B cell (primary cell): ENCODE data around the gene SCNN1B. TPM values are rescaled to one million over a fixed set of nuclear protein-coding genes. Genes with fewer than 3 reads are reported as not detected.

Experiments
- ATAC-seq: fragments of 200-7000 bp; cut with Tn5 transposase; one replicate; pipeline ENCODE4 v1.10.0; 2021; ENCODE audit warnings: low read depth, mild to moderate bottlenecking, moderate number of reproducible peaks, moderate library complexity
- CTCF ChIA-PET: fragments of 350-600 bp; sonication (Branson Sonifier 250); formaldehyde crosslinking; loops from one replicate; lab custom pipeline; 2021; ENCODE audit warnings: antibody characterized with exemption, inconsistent platforms; lab: Charles Lee
- POLR2A ChIA-PET: fragments of 350-600 bp; sonication (Branson Sonifier 250); formaldehyde crosslinking; loops from one replicate; lab custom pipeline; 2021; ENCODE audit warnings: antibody characterized with exemption; lab: Charles Lee
- DNase-seq: peaks from one replicate; pipeline ENCODE4 v3.0.0; 2013
- H2AFZ ChIP-seq: 2 replicates; pipeline ENCODE4 v1.6.1; 2012; ENCODE audit warnings: mild to moderate bottlenecking, low read depth, low read length; ENCODE audit not compliant: insufficient read depth, poor library complexity, severe bottlenecking
- H3K27ac ChIP-seq, 2 donors: 1 replicate in 1 of 2; 2 replicates in 1 of 2; pipeline ENCODE4 v1.5.1; 2012 to 2013; ENCODE audit warnings: low read length in 2 of 2, mild to moderate bottlenecking in 2 of 2, moderate library complexity in 1 of 2
- H3K27me3 ChIP-seq, 4 experiments: fragments of 200-600 bp in 1 of 4; sonication (generic) in 1 of 4; replicated peaks in 1 of 4; 1 replicate in 2 of 4; 2 replicates in 2 of 4; pipeline versions ENCODE4 v1.6.1 to v1.7.0; 2013 to 2016; ENCODE audit warnings: low read length in 3 of 4, mild to moderate bottlenecking in 2 of 4, mixed read lengths in 1 of 4, moderate library complexity in 1 of 4; ENCODE audit not compliant: insufficient read depth in 4 of 4, control insufficient read depth in 3 of 4; ENCODE audit errors: control extremely low read depth in 1 of 4
- H3K36me3 ChIP-seq, 2 experiments: replicated peaks in 1 of 2; 1 replicate in 1 of 2; 2 replicates in 1 of 2; pipeline versions ENCODE4 v1.6.1 to v1.7.1; 2013; ENCODE audit warnings: low read length in 1 of 2; ENCODE audit not compliant: insufficient read depth in 2 of 2, control insufficient read depth in 1 of 2; ENCODE audit errors: control extremely low read depth in 1 of 2, extremely low read depth in 1 of 2
- H3K4me1 ChIP-seq, 2 donors: fragments of 200-600 bp in 1 of 2; sonication (generic) in 1 of 2; 1 replicate in 1 of 2; 2 replicates in 1 of 2; pipeline versions ENCODE4 v1.5.1 to v1.6.1; 2013 to 2017; ENCODE audit warnings: low read length in 2 of 2; ENCODE audit not compliant: control insufficient read depth in 2 of 2, insufficient read depth in 2 of 2
- H3K4me2 ChIP-seq: replicated peaks from 2 replicates; pipeline ENCODE3; 2012; ENCODE audit warnings: mild to moderate bottlenecking, low read depth, low read length; ENCODE audit not compliant: poor library complexity, severe bottlenecking
- H3K4me3 ChIP-seq, 5 experiments: fragments of 200-600 bp in 1 of 5; sonication (generic) in 1 of 5; 1 replicate in 3 of 5; 2 replicates in 2 of 5; pipeline versions ENCODE4 v1.5.1 to v1.7.0; 2011 to 2016; ENCODE audit warnings: low read length in 4 of 5, mild to moderate bottlenecking in 4 of 5, low read depth in 2 of 5, control low read depth in 1 of 5, moderate library complexity in 1 of 5; ENCODE audit not compliant: insufficient read depth in 1 of 5; ENCODE audit errors: control extremely low read depth in 1 of 5, extremely low read depth in 1 of 5
- H3K79me2 ChIP-seq: fragments of 200-600 bp; sonication (generic); one replicate; pipeline ENCODE4 v1.6.0; 2016; ENCODE audit warnings: low read length; ENCODE audit not compliant: control insufficient read depth, insufficient read depth
- H3K9ac ChIP-seq: fragments of 200-600 bp; sonication (generic); 2 replicates; pipeline ENCODE4 v1.6.1; 2017; ENCODE audit warnings: mild to moderate bottlenecking, low read length, moderate library complexity
- H3K9me3 ChIP-seq, 3 donors: one replicate each; pipeline versions ENCODE4 v1.6.1 to v1.7.1; 2013; ENCODE audit warnings: low read length in 2 of 3; ENCODE audit not compliant: control insufficient read depth in 2 of 3, insufficient read depth in 1 of 3; ENCODE audit errors: control extremely low read depth in 1 of 3
- H4K20me1 ChIP-seq: 2 replicates; pipeline ENCODE4 v1.6.0; 2012; ENCODE audit warnings: mild to moderate bottlenecking, low read length; ENCODE audit not compliant: insufficient read depth, control insufficient read depth, poor library complexity, severe bottlenecking
- H3K27ac Mint-ChIP-seq: one replicate; pipeline ENCODE4 v1.8.0; 2021; ENCODE audit warnings: mixed read lengths
- H3K27me3 Mint-ChIP-seq: one replicate; pipeline ENCODE4 v1.8.0; 2021; ENCODE audit warnings: mixed read lengths
- H3K4me1 Mint-ChIP-seq: one replicate; pipeline ENCODE4 v1.8.0; 2021; ENCODE audit warnings: mixed read lengths
- H3K4me3 Mint-ChIP-seq: one replicate; pipeline ENCODE4 v1.8.0; 2021; ENCODE audit warnings: mixed read lengths
- H3K9me3 Mint-ChIP-seq: one replicate; pipeline ENCODE4 v1.8.0; 2022; ENCODE audit warnings: mixed read lengths; ENCODE audit not compliant: insufficient read depth
- EZH2 ChIP-seq: IDR thresholded peaks from 2 replicates; pipeline ENCODE4 v1.6.1; 2012; ENCODE audit warnings: borderline replicate concordance, low read depth, mild to moderate bottlenecking, moderate library complexity, low read length; ENCODE audit not compliant: insufficient read depth, poor library complexity, severe bottlenecking
- WGBS: methylation state at CpG from one replicate; pipeline ENCODE4 v1.1.5; 2013; ENCODE audit warnings: missing lambda C conversion rate; ENCODE audit not compliant: insufficient coverage; 5-methylcytosine and 5-hydroxymethylcytosine counted together
- intact Hi-C: fragments of 100-400 bp; cut with micrococcal nuclease; formaldehyde crosslinking; loops from one replicate; pipeline ENCODE4 v1.10.0; 2022
- polyA plus RNA-seq: library from polyadenylated mRNA; depleted of rRNA; stranded (reverse); fragments of >200 nt; gene quantifications from 2 replicates; pipeline ENCODE4 v1.2.3, GENCODE V29; 2012
- total RNA-seq, 2 donors: library from RNA; stranded (reverse); fragments of 120-200 nt in 1 of 2; gene quantifications; 1 replicate in 1 of 2; 2 replicates in 1 of 2; pipeline versions ENCODE4 v1.2.3 to v1.2.4, GENCODE V29; 2013 to 2022
- TF ChIP-seq, protein P1 (sequence below): fragments of 200-600 bp; IDR thresholded peaks from one replicate; pipeline ENCODE4 v1.8.0; 2022; ENCODE audit warnings: antibody characterized with exemption, mild to moderate bottlenecking

SCNN1B gene
- total and polyA plus RNA-seq, 2 donors (not counting 1 experiment from before 2014, with no cell fraction given), result 0.30 TPM; not detected in 1

DNA sequence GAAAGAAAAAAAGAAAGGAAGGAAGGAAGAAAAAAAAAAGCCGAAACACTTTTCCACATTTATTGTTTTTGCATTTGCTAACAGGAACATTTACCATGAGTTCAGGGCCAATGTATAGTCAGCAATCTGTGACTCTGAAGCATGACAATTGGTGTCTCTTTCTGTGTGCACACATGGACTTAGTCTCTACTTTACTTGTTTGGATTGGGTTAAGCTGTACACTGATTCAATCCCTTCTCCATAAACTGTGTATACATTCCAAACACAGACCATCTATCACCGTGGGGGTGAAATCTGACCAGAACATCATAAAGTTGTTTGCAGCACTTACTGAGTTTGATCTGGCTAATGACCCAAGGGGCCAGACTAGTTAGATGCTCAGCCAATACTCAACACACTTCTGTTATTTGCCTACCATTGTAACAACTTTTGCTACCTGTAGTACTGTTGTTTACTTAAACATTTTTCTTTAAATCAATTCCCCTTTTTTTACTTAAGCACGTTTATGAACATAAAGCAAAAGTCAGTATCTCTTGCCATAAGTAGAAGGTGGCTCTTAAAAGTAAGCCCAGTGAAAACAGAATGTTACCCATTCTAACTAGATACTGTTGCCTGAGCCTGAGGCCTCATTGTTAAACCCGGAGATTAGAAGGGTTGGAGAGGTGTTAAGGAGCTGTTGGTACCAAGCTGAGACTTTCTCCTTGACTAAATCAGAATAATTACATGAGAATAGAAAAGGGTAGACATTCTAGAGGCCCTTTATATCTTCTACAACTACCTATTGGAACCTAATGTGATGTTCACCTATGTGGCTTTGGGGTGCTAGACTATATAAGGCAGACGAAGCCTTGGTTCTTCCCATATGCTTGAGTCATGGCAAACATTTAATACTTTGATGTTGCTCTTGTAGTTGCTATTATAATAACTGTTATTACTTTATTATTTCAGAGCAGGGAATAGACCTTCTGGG, 41.8 kb downstream of the SCNN1B start:
- Histone ChIP-seq H3K27ac (no peak overlapping the region), H3K79me2 (no peaks in the 10 kb centered on the region), H3K9me3 (no peaks in the 10 kb centered on the region), H3K36me3 (no peaks in the 10 kb centered on the region), H3K4me1 (no peaks in the 10 kb centered on the region), H4K20me1 (no peaks in the 10 kb centered on the region), H3K4me3 (no peak overlapping the region), H3K4me2 (no peak overlapping the region), H3K27me3 (peaks cover 0 to 5% (median 1%) of the 10 kb centered on the region in 4 experiments), H2AFZ (no peak overlapping the region), H3K9ac (no peak overlapping the region)
- H3K9me3 Mint-ChIP-seq, result no peaks in the 10 kb centered on the region
- ATAC-seq (no peak), DNase-seq (no peak)
- H3K27ac Mint-ChIP-seq, result no peak overlapping the region
- no peaks in the 10 kb centered on the region for H3K4me1 Mint-ChIP-seq
- intact Hi-C loops, result no loop called here
- POLR2A ChIA-PET, result no interaction called here
- H3K4me3 Mint-ChIP-seq, result no peak overlapping the region
- TF ChIP-seq, protein P1, sequence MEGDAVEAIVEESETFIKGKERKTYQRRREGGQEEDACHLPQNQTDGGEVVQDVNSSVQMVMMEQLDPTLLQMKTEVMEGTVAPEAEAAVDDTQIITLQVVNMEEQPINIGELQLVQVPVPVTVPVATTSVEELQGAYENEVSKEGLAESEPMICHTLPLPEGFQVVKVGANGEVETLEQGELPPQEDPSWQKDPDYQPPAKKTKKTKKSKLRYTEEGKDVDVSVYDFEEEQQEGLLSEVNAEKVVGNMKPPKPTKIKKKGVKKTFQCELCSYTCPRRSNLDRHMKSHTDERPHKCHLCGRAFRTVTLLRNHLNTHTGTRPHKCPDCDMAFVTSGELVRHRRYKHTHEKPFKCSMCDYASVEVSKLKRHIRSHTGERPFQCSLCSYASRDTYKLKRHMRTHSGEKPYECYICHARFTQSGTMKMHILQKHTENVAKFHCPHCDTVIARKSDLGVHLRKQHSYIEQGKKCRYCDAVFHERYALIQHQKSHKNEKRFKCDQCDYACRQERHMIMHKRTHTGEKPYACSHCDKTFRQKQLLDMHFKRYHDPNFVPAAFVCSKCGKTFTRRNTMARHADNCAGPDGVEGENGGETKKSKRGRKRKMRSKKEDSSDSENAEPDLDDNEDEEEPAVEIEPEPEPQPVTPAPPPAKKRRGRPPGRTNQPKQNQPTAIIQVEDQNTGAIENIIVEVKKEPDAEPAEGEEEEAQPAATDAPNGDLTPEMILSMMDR, result no peak
- TF ChIP-seq EZH2, result no peak
- CTCF ChIA-PET, result no interaction called here
- peaks cover 13% of the 10 kb centered on the region for H3K27me3 Mint-ChIP-seq
- WGBS, result 100% methylated on average over 1 of the region's 5 CpGs

DNA sequence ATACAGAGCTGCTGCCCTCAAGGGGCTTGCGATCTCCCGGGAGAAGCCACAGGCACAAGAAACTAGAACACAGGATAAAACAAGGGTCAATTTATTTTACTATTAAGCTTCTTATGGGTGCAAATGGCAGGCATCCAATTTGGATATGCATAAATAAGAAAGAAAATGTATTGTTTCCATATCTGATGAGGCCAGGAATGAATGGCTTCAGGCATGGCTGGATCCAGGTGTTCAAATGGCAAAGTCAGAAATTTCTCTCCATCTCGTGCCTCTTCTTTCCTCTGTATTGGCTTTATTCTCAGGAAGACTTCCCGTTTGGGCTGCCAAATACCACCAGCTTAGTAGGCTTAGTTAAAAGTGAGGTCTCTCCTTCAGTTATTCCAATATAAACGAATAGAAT, 43.1 kb downstream of the SCNN1B start:
- no peak overlapping the region for H3K4me3 ChIP-seq
- no peaks in the 10 kb centered on the region for H3K36me3 ChIP-seq
- no peaks in the 10 kb centered on the region for H3K79me2 ChIP-seq
- TF ChIP-seq, protein P1, result no peak
- no peak for TF ChIP-seq EZH2
- H3K27me3 ChIP-seq, result peaks cover 0 to 5% (median 2%) of the 10 kb centered on the region in 4 experiments
- no peak for DNase-seq
- CTCF ChIA-PET, result no interaction called here
- no peak for ATAC-seq
- no peak overlapping the region for H3K27ac ChIP-seq
- no peaks in the 10 kb centered on the region for H4K20me1 ChIP-seq
- POLR2A ChIA-PET, result no interaction called here
- no peaks in the 10 kb centered on the region for H3K4me1 ChIP-seq
- H3K9me3 ChIP-seq, result no peaks in the 10 kb centered on the region
- Mint-ChIP-seq H3K27ac (no peak overlapping the region), H3K27me3 (peaks cover 16% of the 10 kb centered on the region), H3K4me3 (no peak overlapping the region), H3K4me1 (no peaks in the 10 kb centered on the region), H3K9me3 (no peaks in the 10 kb centered on the region)
- intact Hi-C loops, result no loop called here
- no CpG with 5 or more reads among the region's 5 CpGs for WGBS
- H3K9ac ChIP-seq, result no peak overlapping the region
- no peak overlapping the region for H2AFZ ChIP-seq
- no peak overlapping the region for H3K4me2 ChIP-seq
